Left colon (tissue), 2 donors: ENCODE data around the gene FAAP100. TPM values are rescaled to one million over a fixed set of nuclear protein-coding genes. Genes with fewer than 3 reads are reported as not detected.

Source experiments
- ATAC-seq: fragments of 200-7000 bp; cut with Tn5 transposase; one replicate; pipeline ENCODE4 v1.9.1; 2020; ENCODE audit warnings: mild to moderate bottlenecking, moderate library complexity
- DNase-seq, 2 donors: peaks; one replicate each; pipeline ENCODE4 v3.0.0-alpha.2; 2020
- intact Hi-C, 2 donors: fragments of 100-400 bp; cut with DNase I in 1 of 2; cut with micrococcal nuclease in 1 of 2; formaldehyde crosslinking; loops; one replicate each; pipeline versions ENCODE4 v1.11.2 to v1.14.0; 2022; cut with DNase I, micrococcal nuclease
- total RNA-seq, 2 donors: library from RNA; stranded (reverse); fragmentation: NEBNext Ultra II Directional; extraction: Animal tissue kit (Norgen Biotek cat#: 25700); gene quantifications; one replicate each; pipeline ENCODE4 v1.2.1, GENCODE V29; 2021
- donor health status: DM: no; HTN: no; CAD: no.
- donor health status: DM: yes; HTN: yes; CAD: no.

FAAP100 gene
- total RNA-seq, 2 donors from 2014 or later = 25.4 to 28.8 TPM

DNA sequence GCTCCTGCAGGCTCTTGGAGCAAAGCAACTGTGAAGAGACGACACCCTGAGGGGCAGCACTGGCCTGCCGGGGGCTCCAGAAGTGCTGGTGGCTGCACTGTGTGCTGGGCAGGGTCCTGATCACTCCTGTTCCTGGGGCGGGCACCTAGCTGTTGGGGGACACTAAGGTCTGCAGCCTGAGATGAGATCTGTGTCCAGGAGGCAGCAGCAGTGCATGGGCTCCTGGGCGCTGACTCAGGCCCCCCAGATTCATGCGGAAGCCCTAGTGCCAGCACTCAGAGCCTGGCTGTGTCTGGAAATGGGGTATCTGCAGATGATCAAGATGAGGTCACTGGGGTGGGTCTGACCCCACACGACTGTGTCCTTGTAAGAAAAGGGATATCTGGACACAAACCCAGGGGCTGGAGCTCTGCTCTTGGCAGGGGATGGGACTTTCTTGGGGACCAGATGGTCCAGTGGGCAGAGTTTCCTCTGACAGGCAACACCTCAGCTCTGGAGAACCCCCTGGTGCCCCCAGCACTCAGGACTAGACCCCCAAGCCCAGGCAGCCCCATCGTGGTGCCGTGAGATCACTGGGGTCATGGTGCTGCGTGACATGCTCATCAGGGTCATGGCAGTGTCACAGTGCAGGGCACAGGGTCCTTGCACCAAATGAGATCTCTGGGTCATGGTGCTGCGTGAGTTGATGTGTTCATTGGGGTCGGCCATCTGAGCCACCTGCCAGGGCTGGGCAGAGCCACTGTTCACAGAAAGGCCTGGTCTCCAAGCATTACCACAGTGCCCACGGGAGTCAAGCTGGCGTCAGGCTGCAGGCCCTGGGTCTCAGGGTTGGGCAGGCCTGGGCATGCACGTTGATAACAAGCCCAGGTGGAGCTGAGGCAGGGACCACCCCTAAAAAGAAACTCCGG is 9.5 kb downstream of the FAAP100 start:
- DNase-seq = no peak
- intact Hi-C loops = no loop called here
- no peak for ATAC-seq

DNA sequence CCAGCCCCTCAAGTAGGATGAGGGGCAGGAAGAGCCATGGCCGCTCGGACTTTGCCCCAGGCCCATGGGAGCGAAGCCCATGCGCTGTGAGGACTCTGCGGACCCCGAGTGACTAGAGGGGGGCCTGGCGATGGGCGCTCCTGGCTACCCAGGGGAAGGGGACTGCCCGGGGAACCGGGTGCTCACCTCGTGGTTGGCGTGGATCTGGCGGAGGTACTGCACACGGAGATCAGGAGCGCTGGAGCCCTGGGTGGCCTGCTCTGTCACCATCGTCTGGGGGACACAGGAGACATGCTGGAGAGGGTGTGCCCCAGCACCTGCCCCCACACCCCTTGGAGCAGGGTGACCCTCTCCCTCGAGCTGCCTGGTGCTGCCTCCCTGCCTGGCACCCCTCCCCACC is 11.0 kb downstream of the FAAP100 start:
- intact Hi-C loops = no loop called here
- no peak for DNase-seq
- no peak for ATAC-seq

GRCh38 chr17:81540676-81541027 is 11.5 kb downstream of the FAAP100 start:
- DNase-seq (no peak), ATAC-seq (no peak)
- intact Hi-C loops = no loop called here

DNA sequence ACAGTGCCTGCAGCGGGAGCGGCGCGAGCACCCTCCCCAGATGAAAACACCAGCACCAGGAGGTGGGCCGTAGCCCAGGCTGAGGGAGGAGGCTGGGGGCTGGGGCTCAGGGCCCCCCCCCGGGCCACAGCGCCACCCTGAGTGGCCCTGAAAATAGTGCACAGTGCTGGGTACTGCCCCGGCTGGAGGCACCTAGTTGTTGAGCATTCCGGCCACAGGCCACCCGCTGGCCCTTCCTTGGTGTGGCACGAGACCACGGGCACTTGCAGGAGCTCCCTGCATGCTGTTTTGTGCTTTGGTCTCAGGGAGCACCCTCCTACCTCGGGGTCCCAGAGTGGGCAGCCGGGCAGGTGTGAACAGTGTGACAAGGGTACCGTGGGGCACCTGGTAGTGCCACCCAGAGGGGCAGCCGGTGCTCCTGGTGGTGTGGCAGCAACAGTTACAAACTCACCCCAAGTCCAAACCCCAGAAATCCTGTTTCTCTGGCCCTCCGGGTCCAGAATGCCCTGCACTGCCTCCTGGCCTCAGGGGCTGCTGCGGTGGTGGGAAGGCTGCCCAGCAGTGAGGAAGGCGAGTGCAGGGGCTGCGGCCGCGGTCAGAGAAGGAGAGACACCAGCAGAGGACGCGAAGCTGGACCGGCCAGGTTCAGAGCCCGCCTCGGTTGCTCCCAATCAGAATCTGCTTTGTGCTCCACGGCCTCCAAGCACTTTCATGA is 12.0 kb downstream of the FAAP100 start:
- no peak for DNase-seq
- no peak for ATAC-seq
- intact Hi-C loops = no loop called here

GRCh38 chr17:81539571-81539900 is 12.6 kb downstream of the FAAP100 start:
- no peak for ATAC-seq
- DNase-seq = no peak
- intact Hi-C loops = no loop called here

GRCh38 chr17:81538651-81539570 is 13.2 kb downstream of the FAAP100 start:
- DNase-seq = no peak
- intact Hi-C loops = no loop called here
- no peak for ATAC-seq

DNA sequence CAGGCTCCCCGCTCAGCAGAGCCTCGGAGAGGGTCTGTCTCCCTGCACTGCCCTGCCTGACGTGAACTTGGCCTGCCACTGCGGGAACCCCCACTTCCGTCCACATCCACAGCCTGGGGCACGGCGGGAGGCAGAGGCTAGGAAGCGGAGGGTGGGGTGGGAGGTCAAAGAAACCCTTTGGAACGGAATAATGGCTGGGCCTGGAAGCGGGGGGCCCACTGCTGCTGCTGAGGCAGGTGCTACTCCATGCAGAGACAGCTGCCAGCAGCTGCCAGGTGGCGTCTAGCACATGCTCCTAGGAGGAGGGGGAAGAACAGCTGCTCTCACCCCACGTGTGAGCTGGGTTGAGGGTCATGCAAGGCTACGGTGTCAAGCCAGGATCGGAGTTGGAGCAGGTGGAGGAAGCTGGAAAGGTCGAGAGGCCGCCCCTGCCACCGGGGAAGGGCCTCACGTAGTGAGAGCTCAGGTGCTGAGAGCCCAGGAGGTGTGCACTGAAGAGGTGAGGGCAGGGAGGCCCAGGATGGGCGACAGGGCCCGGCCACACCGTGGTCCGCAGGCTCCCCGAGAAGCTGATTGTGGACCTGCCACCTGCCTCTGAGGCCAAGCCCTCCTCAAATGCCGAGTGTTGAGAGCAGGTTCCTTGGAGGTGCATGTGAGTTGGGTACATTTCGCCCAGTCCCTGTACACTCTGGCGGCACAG is 14.1 kb downstream of the FAAP100 start:
- ATAC-seq (peak; percentile 16), DNase-seq (no peak)
- intact Hi-C loops = no loop called here

GRCh38 chr17:81537343-81537855 is 14.8 kb downstream of the FAAP100 start:
- DNase-seq = peak; percentile 56 to 73
- peak; percentile 80 for ATAC-seq
- intact Hi-C loops = no loop called here

GRCh38 chr17:81536299-81537290 is 15.6 kb downstream of the FAAP100 start:
- peak; percentile 40 for ATAC-seq
- peak in 1 of 2 donors; percentile 22 for DNase-seq
- intact Hi-C loops = no loop called here

GRCh38 chr17:81535480-81536298 is 16.5 kb downstream of the FAAP100 start:
- ATAC-seq (no peak), DNase-seq (no peak)
- intact Hi-C loops = no loop called here

DNA sequence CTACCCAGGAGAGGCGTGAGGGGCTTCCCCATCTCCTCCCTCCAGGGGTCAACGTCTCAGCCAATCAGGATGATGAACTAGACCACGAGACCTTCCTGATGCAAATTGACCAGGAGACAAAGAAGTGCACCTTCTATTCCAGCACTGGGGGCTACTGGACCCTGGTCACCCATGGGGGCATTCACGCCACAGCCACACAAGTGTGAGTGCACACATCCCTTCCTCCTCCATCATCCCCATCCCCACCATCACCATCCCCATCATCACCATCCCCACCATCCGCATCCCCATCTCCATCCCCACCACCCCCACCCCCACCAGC is 17.2 kb downstream of the FAAP100 start:
- no peak for ATAC-seq
- DNase-seq = no peak
- intact Hi-C loops = no loop called here

GRCh38 chr17:81534157-81535006 is 17.8 kb downstream of the FAAP100 start:
- intact Hi-C loops = no loop called here
- DNase-seq (no peak), ATAC-seq (peak; percentile 20)

DNA sequence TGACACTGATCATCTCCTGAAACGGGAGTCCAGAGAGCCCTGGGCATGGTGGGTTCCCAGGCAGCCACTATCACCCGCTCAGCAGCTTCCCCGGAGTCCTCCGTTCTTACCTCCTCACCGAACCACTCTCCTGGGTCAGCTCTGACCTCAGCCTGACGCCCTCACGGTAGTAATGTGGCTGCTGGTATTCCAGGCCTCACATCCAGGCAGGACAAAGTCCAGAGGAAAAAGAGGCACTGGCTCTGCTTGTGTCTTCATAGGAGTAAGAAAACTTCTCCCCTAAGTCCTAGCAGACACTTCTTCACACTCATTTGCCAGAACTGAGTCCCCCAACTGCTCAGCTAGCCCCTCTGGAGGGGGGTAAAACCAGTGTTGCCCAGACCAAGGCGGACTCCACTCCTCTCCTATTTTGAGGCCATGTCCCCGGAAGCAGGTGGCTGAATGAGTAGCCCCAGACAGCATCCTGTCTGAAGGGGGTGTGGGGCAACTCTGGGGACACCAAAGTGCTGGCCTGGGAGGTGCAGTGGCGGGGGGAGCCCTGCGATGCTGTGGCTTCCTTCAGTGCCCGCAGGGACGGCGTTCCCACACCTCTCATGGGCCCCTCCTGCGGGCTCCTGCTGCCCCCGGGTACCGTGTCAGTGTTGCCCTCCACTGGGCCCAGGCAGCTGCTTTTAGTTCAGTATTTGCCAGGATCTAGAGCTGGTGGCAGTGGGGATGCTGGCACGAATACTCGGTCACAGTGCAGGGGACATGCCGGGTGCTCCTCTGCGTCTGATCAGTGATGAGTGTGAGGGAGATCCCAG is 18.6 kb downstream of the FAAP100 start:
- intact Hi-C loops = no loop called here
- ATAC-seq = no peak
- no peak for DNase-seq

DNA sequence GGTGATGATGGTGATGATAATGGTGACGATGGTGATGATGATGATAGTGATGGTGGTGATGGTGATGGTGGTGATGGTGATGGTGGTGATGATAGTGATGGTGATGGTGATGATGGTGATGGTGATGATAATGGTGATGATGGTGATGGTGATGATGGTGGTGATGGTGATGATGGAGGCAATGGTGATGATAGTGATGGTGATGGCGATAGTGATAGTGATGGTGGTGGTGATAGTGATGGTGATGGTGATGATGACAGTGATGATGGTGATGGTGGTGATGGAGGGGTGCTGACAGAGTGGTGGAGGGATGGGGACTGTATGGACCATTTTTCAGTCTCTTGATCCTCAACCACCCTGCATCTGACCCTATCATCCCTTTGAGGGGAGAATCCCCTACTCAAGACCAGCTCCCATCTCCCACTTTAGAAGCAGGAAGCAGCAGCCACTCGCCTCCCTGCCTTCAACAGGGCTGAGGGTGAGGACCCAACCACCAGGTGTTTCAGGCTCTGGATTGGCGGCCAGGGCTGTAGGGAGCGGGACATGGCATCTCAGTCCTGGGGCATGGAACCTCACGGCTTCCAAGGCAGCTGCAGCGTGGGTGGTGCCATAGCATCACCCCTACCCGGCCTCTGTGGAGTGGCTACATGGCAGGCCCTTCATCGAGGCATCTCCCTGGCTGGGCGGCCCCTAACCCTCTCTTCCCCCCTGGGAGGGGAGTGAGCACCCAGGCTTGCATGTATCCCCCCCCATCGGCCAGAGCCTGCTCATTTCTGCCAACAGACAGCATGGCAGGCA is 19.5 kb downstream of the FAAP100 start:
- no peak for ATAC-seq
- intact Hi-C loops = no loop called here
- DNase-seq = no peak
